Erythroblast (primary cell): ENCODE results near the gene HOXB2.

Experiments
- GATA1 ChIP-seq: IDR thresholded peaks from 2 replicates; pipeline ENCODE4 v1.6.1; 2011; ENCODE audit warnings: low read depth, mild to moderate bottlenecking, control low read depth, low read length, moderate library complexity
- POLR2A ChIP-seq: IDR thresholded peaks from 2 replicates; pipeline ENCODE4 v1.6.1; 2011; ENCODE audit warnings: mild to moderate bottlenecking, low read length

DNA sequence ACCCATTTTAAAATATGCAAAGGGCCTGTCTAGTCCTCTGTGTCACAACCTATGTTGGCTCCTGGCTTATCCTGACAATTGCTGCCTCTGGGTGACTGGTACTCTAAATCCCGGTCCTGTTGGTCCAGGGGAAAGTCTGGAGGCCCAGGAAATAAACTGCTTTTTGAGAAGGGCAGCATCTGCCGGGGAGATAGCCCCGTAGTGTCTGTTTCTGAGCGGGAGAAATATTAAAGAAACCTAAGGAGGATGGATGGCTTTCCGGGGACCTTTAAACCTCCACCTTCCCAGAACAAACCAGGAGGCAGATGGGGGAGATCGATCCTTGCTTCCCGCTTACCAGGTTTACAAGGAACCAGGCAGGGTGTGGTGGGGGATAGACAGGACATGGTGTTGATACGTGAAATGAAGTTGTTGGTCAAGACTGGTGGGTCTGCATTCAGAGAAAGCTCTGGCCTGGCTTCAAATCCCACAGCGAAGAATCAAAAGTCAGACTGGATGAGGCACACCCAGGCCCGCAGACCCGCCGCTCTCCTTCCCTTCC lies 3.8 kb downstream of the HOXB2 start:
- TF ChIP-seq POLR2A (no peak), GATA1 (no peak)
